ENCODE data around the gene APOBEC4.
"Not testable (repeated sequence)": the region's sequence is repeated elsewhere in the genome, so short reads cannot be mapped to it uniquely, and the experiment has no call there.

Gene APOBEC4

DNA sequence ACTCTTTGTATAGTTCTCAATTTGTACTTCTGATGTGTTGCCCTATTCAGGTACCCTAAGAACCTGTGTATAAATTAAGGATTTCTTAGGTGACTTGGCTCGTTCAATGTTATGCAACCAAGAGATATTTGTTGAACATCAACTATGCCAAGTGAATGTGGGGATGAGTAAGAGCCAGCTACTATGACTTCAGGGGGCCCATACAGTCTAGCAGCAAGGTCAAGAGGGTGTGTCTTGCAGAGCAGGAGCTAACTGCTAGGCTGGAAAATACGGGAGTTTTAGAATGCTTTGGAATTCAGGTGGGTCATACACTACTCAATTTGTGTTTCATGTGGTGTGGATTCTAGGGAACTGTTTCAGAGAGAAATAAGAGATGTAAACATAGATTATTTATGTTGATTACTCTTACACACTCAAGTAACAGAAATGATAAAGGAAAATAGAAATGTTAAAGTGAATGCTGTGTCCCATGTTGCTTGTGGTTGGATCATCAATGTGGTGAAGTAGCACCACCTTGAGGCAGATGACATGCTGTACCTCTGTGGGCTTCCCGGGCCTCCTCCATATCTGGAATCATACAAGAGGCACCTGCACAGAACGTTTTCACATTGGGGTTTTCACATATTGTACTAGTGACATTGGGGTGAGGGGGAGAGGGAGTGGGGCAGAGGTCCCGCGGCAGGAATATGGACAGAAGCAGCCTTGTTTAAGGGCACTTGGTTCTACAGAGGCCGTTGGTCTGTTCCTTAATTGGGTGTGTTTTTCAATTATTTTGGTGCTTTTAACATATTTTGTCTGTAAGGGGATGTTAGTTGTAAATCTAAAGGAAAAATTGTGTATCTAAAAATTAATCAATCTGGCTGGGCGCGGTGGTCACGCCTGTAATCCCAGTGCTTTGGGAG is 30.0 kb downstream of the APOBEC4 start:
- no peak overlapping the region for H3K4me3 ChIP-seq (ENCODE audit: low read depth, low read length)
- TF ChIP-seq, protein P1, sequence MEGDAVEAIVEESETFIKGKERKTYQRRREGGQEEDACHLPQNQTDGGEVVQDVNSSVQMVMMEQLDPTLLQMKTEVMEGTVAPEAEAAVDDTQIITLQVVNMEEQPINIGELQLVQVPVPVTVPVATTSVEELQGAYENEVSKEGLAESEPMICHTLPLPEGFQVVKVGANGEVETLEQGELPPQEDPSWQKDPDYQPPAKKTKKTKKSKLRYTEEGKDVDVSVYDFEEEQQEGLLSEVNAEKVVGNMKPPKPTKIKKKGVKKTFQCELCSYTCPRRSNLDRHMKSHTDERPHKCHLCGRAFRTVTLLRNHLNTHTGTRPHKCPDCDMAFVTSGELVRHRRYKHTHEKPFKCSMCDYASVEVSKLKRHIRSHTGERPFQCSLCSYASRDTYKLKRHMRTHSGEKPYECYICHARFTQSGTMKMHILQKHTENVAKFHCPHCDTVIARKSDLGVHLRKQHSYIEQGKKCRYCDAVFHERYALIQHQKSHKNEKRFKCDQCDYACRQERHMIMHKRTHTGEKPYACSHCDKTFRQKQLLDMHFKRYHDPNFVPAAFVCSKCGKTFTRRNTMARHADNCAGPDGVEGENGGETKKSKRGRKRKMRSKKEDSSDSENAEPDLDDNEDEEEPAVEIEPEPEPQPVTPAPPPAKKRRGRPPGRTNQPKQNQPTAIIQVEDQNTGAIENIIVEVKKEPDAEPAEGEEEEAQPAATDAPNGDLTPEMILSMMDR (IDR thresholded peaks at IDR 0.05; ENCODE audit: low read depth, low read length): peak; percentile 38; the same call in 1 of the 2 replicates

DNA sequence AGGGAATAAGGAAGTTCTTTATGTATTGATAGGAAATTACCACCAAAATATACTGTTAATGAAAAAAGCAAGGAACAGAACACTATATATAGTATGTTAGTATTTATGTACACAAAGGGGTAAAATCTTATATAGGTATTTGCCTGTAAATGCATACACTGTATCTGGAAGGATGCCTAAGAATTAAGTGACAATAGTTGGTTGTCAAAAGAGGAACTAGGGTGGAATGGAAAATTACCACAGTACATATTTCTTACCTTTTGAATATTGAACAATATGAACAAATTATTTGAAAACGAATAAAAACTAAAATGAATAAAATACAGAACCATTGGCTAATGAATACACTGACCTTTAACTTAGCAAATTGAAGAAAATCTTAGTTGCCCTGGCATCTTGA is 31.1 kb downstream of the APOBEC4 start:
- no peak overlapping the region for H3K4me3 ChIP-seq (ENCODE audit: low read depth, low read length)
- TF ChIP-seq, protein P1 (IDR thresholded peaks at IDR 0.05; ENCODE audit: low read depth, low read length): no peak

DNA sequence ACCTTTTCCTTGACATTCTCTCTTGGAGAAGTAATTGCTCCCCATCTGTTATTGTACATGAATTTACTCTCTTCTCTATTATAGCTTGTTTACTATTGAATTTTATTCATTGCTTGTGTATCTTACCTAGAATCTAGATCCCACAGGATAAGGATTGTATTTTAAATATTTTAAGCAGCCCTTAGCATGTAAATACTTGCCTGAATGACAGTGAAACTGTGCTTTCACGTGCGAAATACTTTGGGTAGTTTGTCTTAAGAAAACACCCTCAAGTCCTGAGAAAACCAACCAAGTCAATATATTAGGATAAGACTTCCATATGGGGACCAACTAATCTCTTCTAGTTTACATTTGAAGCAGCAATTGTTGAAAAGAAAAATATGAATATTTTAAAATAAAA is 32.8 kb downstream of the APOBEC4 start:
- H3K4me3 ChIP-seq (ENCODE audit: low read depth, low read length): no peak overlapping the region
- TF ChIP-seq, protein P1 (IDR thresholded peaks at IDR 0.05; ENCODE audit: low read depth, low read length): no peak

DNA sequence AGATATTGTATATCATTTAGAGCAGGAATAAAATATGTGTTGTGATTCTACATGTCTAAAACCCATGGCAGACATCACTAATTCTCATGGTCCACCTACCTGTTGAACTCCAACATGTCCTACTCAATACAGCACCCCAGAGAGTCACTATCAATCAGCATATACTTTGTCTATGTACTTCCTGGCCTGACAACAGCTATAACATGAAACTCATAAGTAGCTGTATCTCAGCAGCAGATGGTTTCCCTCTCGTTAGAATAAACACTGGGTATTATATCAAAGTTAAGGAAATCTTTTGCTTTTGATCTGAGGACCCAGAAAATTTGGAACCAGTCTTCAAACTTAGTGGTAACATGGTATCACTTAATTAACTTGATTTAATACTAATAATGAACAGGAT is 33.3 kb downstream of the APOBEC4 start:
- no peak overlapping the region for H3K4me3 ChIP-seq (ENCODE audit: low read depth, low read length)
- TF ChIP-seq, protein P1 (IDR thresholded peaks at IDR 0.05; ENCODE audit: low read depth, low read length): no peak

DNA sequence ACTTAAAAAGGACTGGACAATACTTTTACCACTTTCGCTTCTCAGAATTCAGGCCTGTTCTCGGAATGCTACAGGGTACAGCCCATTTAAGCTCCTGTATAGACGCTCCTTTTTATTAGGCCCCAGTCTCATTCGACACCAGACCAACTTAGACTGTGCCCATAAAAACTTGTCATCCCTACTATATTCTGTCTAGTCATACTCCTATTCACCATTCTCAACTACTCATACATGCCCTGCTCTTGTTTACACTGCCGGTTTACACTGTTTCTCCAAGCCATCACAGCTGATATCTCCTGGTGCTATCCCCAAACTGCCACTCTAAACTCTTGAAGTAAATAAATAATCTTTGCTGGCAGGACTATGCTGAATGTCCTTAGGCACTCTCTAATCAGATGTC is 34.9 kb downstream of the APOBEC4 start:
- not testable (repeated sequence) for H3K4me3 ChIP-seq (ENCODE audit: low read depth, low read length)

DNA sequence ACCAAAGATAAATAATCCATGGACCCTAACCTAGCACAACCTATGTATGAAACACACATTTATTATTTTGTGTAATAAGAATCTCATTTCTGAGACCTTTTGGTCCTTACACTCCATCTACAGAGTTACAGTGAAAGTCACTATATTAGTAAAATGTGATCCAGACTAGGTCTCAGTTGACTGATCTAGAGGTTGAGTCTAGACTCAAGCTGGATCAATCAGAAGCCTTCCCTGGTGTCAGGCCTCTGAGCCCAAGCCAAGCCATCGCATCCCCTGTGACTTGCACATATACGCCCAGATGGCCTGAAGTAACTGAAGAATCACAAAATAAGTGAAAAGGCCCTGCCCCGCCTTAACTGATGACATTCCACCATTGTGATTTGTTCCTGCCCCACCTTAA is 40.1 kb downstream of the APOBEC4 start:
- not testable (repeated sequence) for H3K4me3 ChIP-seq (ENCODE audit: low read depth, low read length)

DNA sequence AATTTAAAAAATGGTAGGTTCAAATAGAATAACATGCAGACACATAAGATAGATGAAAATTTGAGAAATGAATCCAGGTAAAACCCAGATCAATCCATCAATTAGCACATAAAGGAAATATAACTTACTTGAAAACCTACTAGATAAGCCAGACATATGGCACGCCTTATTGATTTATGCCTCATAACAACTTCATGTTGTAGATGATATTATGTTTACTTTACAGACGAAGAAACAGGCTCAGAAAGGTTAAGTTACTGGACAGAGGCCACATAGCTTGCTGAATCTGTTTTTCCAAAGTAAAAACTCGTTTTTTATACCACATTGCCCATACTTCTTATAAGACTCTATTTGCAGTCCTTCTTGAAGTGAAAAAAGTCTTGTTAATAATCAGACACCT is 40.7 kb downstream of the APOBEC4 start:
- no peak overlapping the region for H3K4me3 ChIP-seq (ENCODE audit: low read depth, low read length)
- TF ChIP-seq, protein P1 (IDR thresholded peaks at IDR 0.05; ENCODE audit: low read depth, low read length): no peak

DNA sequence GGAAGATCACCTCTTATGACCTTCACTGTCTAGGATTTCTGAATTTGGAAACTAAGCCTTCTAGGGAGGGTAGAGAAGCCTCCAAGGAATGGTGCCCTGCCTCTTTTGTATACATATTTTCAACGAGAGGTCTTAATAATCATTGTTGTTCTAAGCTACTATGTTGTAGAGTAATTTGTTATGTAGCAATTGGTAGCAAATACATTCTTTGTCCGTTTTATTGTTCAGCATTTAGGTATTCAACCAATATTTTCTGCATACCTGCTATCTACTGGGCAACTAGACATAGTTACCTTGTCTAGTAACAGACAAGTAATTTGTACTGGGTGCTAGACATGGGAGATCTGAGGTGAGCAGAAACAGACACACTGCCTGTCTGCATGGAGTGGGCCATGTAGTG is 42.1 kb downstream of the APOBEC4 start:
- TF ChIP-seq, protein P1 (IDR thresholded peaks at IDR 0.05; ENCODE audit: low read depth, low read length): no peak
- H3K4me3 ChIP-seq (ENCODE audit: low read depth, low read length): no peak overlapping the region

All from WI38 (cell line).